EL (cell line): Measurements from ENCODE around the gene SMTNL2.
"Not testable (repeated sequence)": the region's sequence is repeated elsewhere in the genome, so short reads cannot be mapped to it uniquely, and the experiment has no call there.

ENCODE experiments used
- DNase-seq: peaks from one replicate; pipeline ENCODE4 v3.0.0-alpha.2; 2016

SMTNL2 gene

GRCh38 chr17:4562015-4562969 lies 22.0 kb upstream of the SMTNL2 start:
- DNase-seq: peak; percentile 14

- DNase-seq: peak; percentile 78
These were observed 18.9 kb upstream of the SMTNL2 start for GRCh38 chr17:4565209-4566141.

GRCh38 chr17:4566785-4567184 lies 17.5 kb upstream of the SMTNL2 start:
- peak; percentile 60 for DNase-seq

GRCh38 chr17:4569591-4569990 lies 14.7 kb upstream of the SMTNL2 start:
- DNase-seq: no peak

GRCh38 chr17:4572131-4572530 lies 12.2 kb upstream of the SMTNL2 start:
- no peak for DNase-seq

GRCh38 chr17:4573115-4573514 lies 11.2 kb upstream of the SMTNL2 start:
- DNase-seq: no peak

- no peak for DNase-seq
These were observed 10.7 kb upstream of the SMTNL2 start for GRCh38 chr17:4573669-4574068.

- no peak for DNase-seq
These were observed 9.8 kb upstream of the SMTNL2 start for GRCh38 chr17:4574448-4575045.

- no peak for DNase-seq
These were observed 8.2 kb upstream of the SMTNL2 start for GRCh38 chr17:4576161-4576558.

- DNase-seq: no peak
These were observed 7.5 kb upstream of the SMTNL2 start for GRCh38 chr17:4576729-4577322.

GRCh38 chr17:4577386-4577993 lies 6.8 kb upstream of the SMTNL2 start:
- no peak for DNase-seq

- not testable (repeated sequence) for DNase-seq
These were observed 6.0 kb upstream of the SMTNL2 start for GRCh38 chr17:4578349-4578748.

GRCh38 chr17:4579678-4580077 lies 4.7 kb upstream of the SMTNL2 start:
- DNase-seq: no peak

GRCh38 chr17:4580291-4580690 lies 4.0 kb upstream of the SMTNL2 start:
- DNase-seq: no peak

- no peak for DNase-seq
These were observed 2.2 kb upstream of the SMTNL2 start for GRCh38 chr17:4582101-4582501.

GRCh38 chr17:4582691-4583090 lies 1.6 kb upstream of the SMTNL2 start:
- no peak for DNase-seq

GRCh38 chr17:4583206-4583605 lies 1.1 kb upstream of the SMTNL2 start:
- no peak for DNase-seq

GRCh38 chr17:4583782-4584100 lies 588 bp upstream of the SMTNL2 start:
- DNase-seq: peak; percentile 20

- DNase-seq: no peak
These were observed 748 bp downstream of the SMTNL2 start for GRCh38 chr17:4584917-4585637.

GRCh38 chr17:4585638-4585994 lies 1.3 kb downstream of the SMTNL2 start:
- no peak for DNase-seq

GRCh38 chr17:4586043-4586442 lies 1.7 kb downstream of the SMTNL2 start:
- no peak for DNase-seq

GRCh38 chr17:4587195-4587594 lies 2.9 kb downstream of the SMTNL2 start:
- no peak for DNase-seq
